Measurements from ENCODE around the gene FHOD3.

FHOD3 gene

DNA sequence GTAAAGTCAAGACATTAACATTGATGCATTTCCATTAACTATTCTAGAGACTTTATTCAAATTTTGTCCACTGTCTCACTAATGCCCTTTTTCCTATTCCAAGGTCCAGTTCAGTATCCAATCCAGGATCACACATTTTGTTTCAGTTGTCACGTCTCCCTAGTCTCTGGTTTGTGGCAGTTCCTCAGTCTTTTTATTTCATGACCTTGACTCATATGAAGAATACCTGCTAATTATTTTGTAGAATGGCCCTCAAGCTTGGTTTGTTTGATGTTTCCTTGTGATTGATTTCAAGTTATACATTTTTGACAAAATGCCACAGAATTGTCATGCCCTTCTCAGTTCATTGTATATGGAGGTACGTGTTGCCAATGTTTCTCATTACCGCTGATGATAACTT is 145.2 kb downstream of the FHOD3 start:
- in situ Hi-C loops (cut with MboI; ENCODE audit: low pct_unique_long_range_greater_than_20kb, low sequenced_read_pairs, unreplicated experiment) = no loop called here
- TF ChIP-seq, protein P1, sequence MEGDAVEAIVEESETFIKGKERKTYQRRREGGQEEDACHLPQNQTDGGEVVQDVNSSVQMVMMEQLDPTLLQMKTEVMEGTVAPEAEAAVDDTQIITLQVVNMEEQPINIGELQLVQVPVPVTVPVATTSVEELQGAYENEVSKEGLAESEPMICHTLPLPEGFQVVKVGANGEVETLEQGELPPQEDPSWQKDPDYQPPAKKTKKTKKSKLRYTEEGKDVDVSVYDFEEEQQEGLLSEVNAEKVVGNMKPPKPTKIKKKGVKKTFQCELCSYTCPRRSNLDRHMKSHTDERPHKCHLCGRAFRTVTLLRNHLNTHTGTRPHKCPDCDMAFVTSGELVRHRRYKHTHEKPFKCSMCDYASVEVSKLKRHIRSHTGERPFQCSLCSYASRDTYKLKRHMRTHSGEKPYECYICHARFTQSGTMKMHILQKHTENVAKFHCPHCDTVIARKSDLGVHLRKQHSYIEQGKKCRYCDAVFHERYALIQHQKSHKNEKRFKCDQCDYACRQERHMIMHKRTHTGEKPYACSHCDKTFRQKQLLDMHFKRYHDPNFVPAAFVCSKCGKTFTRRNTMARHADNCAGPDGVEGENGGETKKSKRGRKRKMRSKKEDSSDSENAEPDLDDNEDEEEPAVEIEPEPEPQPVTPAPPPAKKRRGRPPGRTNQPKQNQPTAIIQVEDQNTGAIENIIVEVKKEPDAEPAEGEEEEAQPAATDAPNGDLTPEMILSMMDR (IDR thresholded peaks at IDR 0.05; ENCODE audit: extremely low read depth, insufficient read depth, missing control alignments) = no peak
- DNase-seq (ENCODE audit: low spot score) = no peak

DNA sequence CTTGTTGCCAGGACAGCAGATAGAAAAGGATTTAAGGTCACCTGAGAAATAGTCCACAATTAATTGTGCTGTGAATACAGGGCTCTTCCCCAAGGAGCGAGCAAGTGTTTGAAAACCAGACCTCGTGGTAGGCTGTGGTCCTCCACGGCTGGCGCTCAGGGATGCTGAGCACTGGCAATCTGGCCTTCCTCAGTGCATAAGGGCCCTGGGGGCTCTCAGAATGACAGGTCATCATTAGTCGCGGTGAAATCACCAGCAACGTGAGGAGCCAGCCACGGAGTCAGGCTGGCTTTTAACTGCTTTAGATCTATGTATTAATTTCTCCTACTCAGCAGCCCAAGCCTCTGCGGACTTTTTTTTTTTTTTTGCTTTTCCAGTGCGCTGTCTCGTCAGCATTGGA is 148.5 kb downstream of the FHOD3 start:
- in situ Hi-C loops (cut with MboI; ENCODE audit: low pct_unique_long_range_greater_than_20kb, low sequenced_read_pairs, unreplicated experiment) = no loop called here
- TF ChIP-seq, protein P1 (IDR thresholded peaks at IDR 0.05; ENCODE audit: extremely low read depth, insufficient read depth, missing control alignments) = no peak
- DNase-seq (ENCODE audit: low spot score) = no peak

DNA sequence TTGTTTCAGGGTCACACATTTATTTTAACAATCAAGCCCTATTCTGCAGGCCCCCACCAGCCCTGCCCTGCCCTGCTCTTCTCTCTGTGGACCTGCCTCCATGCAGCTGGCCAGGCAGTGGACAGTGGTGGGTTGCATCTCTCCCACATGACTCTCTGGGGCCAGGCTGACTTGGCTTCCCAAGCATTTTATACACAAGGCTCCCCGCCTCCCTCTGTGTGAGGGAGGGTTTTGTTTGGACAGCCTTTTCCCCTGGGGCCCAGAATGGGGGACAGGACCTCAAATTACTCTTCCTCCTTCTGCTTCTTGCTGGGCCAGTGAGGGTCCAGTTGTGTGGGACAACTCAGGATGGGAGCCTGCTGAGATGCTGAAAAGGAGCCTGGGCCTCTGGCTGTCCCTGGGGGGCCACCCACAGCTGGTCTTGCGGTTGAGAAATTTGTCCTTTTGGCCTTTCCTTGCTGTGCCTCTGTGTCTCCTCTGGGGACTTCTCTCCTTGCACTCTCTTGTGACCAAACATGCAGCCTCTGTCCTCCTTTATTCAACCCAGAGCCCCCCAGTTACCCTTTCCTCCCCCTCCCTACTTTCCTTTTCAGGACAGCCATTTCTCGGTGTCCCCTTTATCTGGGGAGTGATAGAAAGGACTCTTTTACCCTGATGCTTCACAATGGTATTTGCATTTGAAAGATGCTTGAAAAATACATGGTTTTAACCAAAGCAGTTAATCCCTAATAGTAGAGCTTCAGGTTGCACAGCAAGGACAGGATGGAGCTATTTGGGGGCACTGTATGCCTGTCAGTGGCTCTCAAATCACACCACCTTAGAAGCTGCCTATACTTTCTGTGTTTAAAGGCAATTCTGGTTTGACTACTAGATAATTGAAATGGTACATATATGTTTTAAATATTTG is 151.1 kb downstream of the FHOD3 start:
- in situ Hi-C loops (cut with MboI; ENCODE audit: low pct_unique_long_range_greater_than_20kb, low sequenced_read_pairs, unreplicated experiment) = no loop called here
- TF ChIP-seq, protein P1 (IDR thresholded peaks at IDR 0.05; ENCODE audit: extremely low read depth, insufficient read depth, missing control alignments) = no peak
- DNase-seq (ENCODE audit: low spot score) = no peak

DNA sequence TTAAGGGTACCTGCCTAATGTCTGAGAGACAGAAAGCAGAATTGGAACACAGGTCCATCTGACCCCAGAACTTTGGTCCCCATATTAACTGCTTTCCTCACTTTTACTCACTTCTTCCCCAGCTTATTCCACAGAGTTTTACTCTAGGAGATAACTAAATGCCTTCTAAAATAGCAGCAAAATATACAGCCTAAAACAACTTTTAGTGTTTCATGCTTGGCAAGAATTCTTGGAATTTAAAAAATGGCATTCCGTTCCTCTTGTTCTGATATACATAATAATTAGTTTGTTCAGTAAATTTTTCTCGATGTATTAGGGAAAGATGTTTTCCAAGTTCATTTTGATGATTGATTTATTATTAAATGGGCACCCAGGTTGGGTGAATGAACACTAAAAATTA is 151.9 kb downstream of the FHOD3 start:
- DNase-seq (ENCODE audit: low spot score) = no peak
- TF ChIP-seq, protein P1 (IDR thresholded peaks at IDR 0.05; ENCODE audit: extremely low read depth, insufficient read depth, missing control alignments) = no peak
- in situ Hi-C loops (cut with MboI; ENCODE audit: low pct_unique_long_range_greater_than_20kb, low sequenced_read_pairs, unreplicated experiment) = no loop called here

DNA sequence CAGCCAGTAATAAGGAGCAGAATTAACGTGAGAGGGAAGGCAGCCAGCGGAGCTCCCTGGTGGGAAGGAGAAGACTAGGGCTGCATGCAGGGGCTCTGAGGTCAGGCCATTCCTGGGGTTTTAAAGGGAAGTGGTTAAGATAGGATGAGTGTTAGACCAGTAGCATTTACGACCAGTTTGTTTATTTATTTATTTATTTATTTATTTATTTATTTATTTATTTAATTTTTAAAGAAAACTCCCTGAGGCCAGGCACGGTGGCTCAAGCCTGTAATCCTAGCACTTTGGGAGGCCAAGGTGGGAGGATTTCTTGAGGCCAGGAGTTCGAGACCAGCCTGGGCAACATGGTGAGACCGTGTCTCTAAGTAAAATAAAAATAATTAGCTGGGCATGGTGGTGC is 152.8 kb downstream of the FHOD3 start:
- DNase-seq (ENCODE audit: low spot score) = no peak
- TF ChIP-seq, protein P1 (IDR thresholded peaks at IDR 0.05; ENCODE audit: extremely low read depth, insufficient read depth, missing control alignments) = no peak
- in situ Hi-C loops (cut with MboI; ENCODE audit: low pct_unique_long_range_greater_than_20kb, low sequenced_read_pairs, unreplicated experiment) = no loop called here

DNA sequence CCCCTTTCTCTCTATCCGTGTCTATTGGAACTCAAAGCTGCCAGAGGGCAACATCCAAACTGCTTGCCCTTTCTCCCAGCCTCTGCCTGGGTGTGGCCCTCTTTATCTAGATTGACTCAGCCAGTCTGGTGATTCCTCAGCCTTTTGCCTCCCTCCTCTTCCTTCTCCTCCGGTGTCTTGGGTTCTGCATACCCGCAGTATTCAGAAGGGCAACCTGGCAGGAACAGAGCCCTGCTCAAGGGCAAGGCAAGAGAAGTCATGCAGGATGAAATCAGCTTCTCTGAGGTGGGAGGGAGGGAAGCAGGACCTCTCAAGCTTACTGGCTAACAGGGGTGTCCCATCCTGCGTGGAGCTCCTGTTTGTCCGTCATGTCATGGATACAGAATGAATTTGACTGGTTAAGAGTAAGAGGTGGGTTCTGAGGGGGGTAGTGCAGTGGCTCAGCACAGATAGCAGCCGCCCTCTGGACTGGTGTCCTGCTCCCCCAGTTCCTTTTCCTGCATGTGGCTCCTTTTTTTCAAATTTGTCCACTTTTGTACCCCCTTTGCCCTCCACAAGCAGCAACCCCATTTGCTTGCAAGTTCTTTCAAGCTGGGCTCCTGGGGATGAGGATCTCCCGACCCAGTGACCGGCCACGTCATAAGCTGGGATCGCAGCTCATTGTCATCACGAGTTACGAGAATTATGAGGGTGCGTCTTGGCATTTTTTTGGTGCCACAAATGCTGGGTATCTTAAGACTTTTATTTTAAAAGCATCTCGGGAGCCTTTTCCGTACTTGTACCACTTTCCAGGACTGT is 154.1 kb downstream of the FHOD3 start:
- TF ChIP-seq, protein P1 (IDR thresholded peaks at IDR 0.05; ENCODE audit: extremely low read depth, insufficient read depth, missing control alignments) = no peak
- in situ Hi-C loops (cut with MboI; ENCODE audit: low pct_unique_long_range_greater_than_20kb, low sequenced_read_pairs, unreplicated experiment) = no loop called here
- no peak for DNase-seq (ENCODE audit: low spot score)
